Small intestine (tissue), 7 donors: ENCODE data around the gene ADORA2A. TPM values are rescaled to one million over a fixed set of nuclear protein-coding genes. Genes with fewer than 3 reads are reported as not detected.
"Not testable (repeated sequence)": the region's sequence is repeated elsewhere in the genome, so short reads cannot be mapped to it uniquely, and the experiment has no call there.

Experiments
- DNase-seq, 2 donors: peaks; one replicate each; pipeline versions ENCODE4 v3.0.0 to v3.0.0-alpha.2; 2013
- FAIRE-seq: peaks from 2 replicates; lab custom pipeline; 2012; peaks lifted over from hg19 to GRCh38; lab: Jason Lieb, UNC
- H3K27ac ChIP-seq, 3 donors: one replicate each; pipeline ENCODE4 v1.5.1; 2013; ENCODE audit warnings: low read length in 2 of 3, mild to moderate bottlenecking in 2 of 3, control low read depth in 1 of 3, inconsistent platforms in 1 of 3, low read depth in 1 of 3, moderate library complexity in 1 of 3
- H3K27me3 ChIP-seq, 3 donors: one replicate each; pipeline ENCODE4 v1.6.1; 2013; ENCODE audit warnings: low read length in 3 of 3, inconsistent platforms in 1 of 3; ENCODE audit not compliant: control insufficient read depth in 3 of 3, insufficient read depth in 3 of 3
- H3K36me3 ChIP-seq, 3 donors: one replicate each; pipeline ENCODE4 v1.6.1; 2013; ENCODE audit warnings: low read length in 3 of 3, inconsistent platforms in 1 of 3, low read depth in 1 of 3, mild to moderate bottlenecking in 1 of 3, moderate library complexity in 1 of 3; ENCODE audit not compliant: control insufficient read depth in 3 of 3, insufficient read depth in 2 of 3
- H3K4me1 ChIP-seq, 3 donors: one replicate each; pipeline ENCODE4 v1.6.1; 2013; ENCODE audit warnings: low read length in 2 of 3, inconsistent platforms in 1 of 3, low read depth in 1 of 3, mild to moderate bottlenecking in 1 of 3, moderate library complexity in 1 of 3; ENCODE audit not compliant: control insufficient read depth in 3 of 3, insufficient read depth in 2 of 3
- H3K4me3 ChIP-seq, 3 donors: one replicate each; pipeline ENCODE4 v1.5.1; 2013; ENCODE audit warnings: low read length in 3 of 3, control low read depth in 1 of 3, inconsistent platforms in 1 of 3, low read depth in 1 of 3, mild to moderate bottlenecking in 1 of 3, moderate library complexity in 1 of 3
- H3K9me3 ChIP-seq, 2 donors: one replicate each; pipeline ENCODE4 v1.6.1; 2013; ENCODE audit warnings: low read depth in 1 of 2, low read length in 1 of 2; ENCODE audit not compliant: control insufficient read depth in 2 of 2, insufficient read depth in 1 of 2
- WGBS, 3 donors: extraction: QIAGEN DNeasy Blood & Tissue Kit; methylation state at CpG; one replicate each; pipeline ENCODE4 v1.1.7; 2013; 5-methylcytosine and 5-hydroxymethylcytosine counted together
- polyA plus RNA-seq, 4 donors: library from polyadenylated mRNA; stranded (reverse) in 3 of 4; unstranded in 1 of 4; fragments of 200-250 nt in 3 of 4; fragments of 120-200 nt in 1 of 4; gene quantifications; one replicate each; pipeline versions ENCODE4 v1.2.1 to v1.2.3, GENCODE V29; 2013
- donor health status: healthy with polysubstance abuse.
- donor health status: control.
- donor health status: control.
- donor health status: Bipolar disorder and iron deficiency.
- donor health status: healthy.

The ADORA2A gene
- polyA plus RNA-seq, 4 donors, result 0.67 to 9.0 (median 2.5) TPM

GRCh38 chr22:24481641-24482040, 54.2 kb downstream of the ADORA2A start:
- 56 to 64% (median 60%) methylated on average over 1 of the region's 1 CpG for WGBS, 3 donors
- no peaks in the 10 kb centered on the region for H3K27me3 ChIP-seq
- no peaks in the 10 kb centered on the region for H3K36me3 ChIP-seq
- peaks cover 0 to 4% (median 0%) of the 10 kb centered on the region in 3 donors for H3K4me1 ChIP-seq
- H3K27ac ChIP-seq, result no peak overlapping the region
- H3K9me3 ChIP-seq, result no peaks in the 10 kb centered on the region
- DNase-seq (no peak), FAIRE-seq (no peak)
- no peak overlapping the region for H3K4me3 ChIP-seq

- H3K27me3 ChIP-seq, result no peaks in the 10 kb centered on the region
- peak in 1 of 2 donors; percentile 21 for DNase-seq
- FAIRE-seq, result no peak
- no peaks in the 10 kb centered on the region for H3K36me3 ChIP-seq
- peaks cover 0 to 4% (median 0%) of the 10 kb centered on the region in 3 donors for H3K4me1 ChIP-seq
- H3K27ac ChIP-seq, result no peak overlapping the region
- H3K4me3 ChIP-seq, result no peak overlapping the region
- WGBS, 3 donors, result 35 to 46% (median 45%) methylated on average over 3 of the region's 3 CpGs
- no peaks in the 10 kb centered on the region for H3K9me3 ChIP-seq
Observed at GRCh38 chr22:24482575-24482974, 55.2 kb downstream of the ADORA2A start.

- peaks cover 0 to 4% (median 0%) of the 10 kb centered on the region in 3 donors for H3K4me1 ChIP-seq
- no peak for FAIRE-seq
Observed at GRCh38 chr22:24482998-24483397, 55.6 kb downstream of the ADORA2A start.

GRCh38 chr22:24483976-24484545, 56.7 kb downstream of the ADORA2A start:
- H3K4me3 ChIP-seq, result no peak overlapping the region
- DNase-seq (no peak), FAIRE-seq (no peak)
- 77 to 92% (median 89%) methylated on average over 5 of the region's 5 CpGs for WGBS, 3 donors
- no peaks in the 10 kb centered on the region for H3K9me3 ChIP-seq
- H3K27ac ChIP-seq, result no peak overlapping the region
- H3K4me1 ChIP-seq, result peaks cover 0 to 4% (median 0%) of the 10 kb centered on the region in 3 donors
- no peaks in the 10 kb centered on the region for H3K27me3 ChIP-seq
- H3K36me3 ChIP-seq, result no peaks in the 10 kb centered on the region

More at GRCh38 chr22:24482998-24483397, 55.6 kb downstream of the ADORA2A start:
- DNase-seq, result no peak
- no peaks in the 10 kb centered on the region for H3K36me3 ChIP-seq
- H3K4me3 ChIP-seq, result no peak overlapping the region
- no peak overlapping the region for H3K27ac ChIP-seq
- H3K27me3 ChIP-seq, result no peaks in the 10 kb centered on the region
- 14 to 46% (median 30%) methylated on average over 2 of the region's 2 CpGs for WGBS, 3 donors
- H3K9me3 ChIP-seq, result no peaks in the 10 kb centered on the region

- 95% methylated on average over 4 of the region's 4 CpGs for WGBS, 3 donors
- no peaks in the 10 kb centered on the region for H3K27me3 ChIP-seq
- DNase-seq, result no peak
- no peaks in the 10 kb centered on the region for H3K36me3 ChIP-seq
- H3K4me3 ChIP-seq, result no peak overlapping the region
- no peak for FAIRE-seq
- H3K4me1 ChIP-seq, result peaks cover 0 to 4% (median 0%) of the 10 kb centered on the region in 3 donors
- H3K27ac ChIP-seq, result no peak overlapping the region
- no peaks in the 10 kb centered on the region for H3K9me3 ChIP-seq
Observed at GRCh38 chr22:24485170-24485569, 57.8 kb downstream of the ADORA2A start.

- FAIRE-seq (no peak), DNase-seq (no peak)
- H3K4me3 ChIP-seq, result no peak overlapping the region
- H3K4me1 ChIP-seq, result peaks cover 0 to 4% (median 0%) of the 10 kb centered on the region in 3 donors
- WGBS, 3 donors, result 60 to 70% (median 66%) methylated on average over 3 of the region's 3 CpGs
- H3K27me3 ChIP-seq, result no peaks in the 10 kb centered on the region
- no peak overlapping the region for H3K27ac ChIP-seq
- no peaks in the 10 kb centered on the region for H3K36me3 ChIP-seq
- no peaks in the 10 kb centered on the region for H3K9me3 ChIP-seq
Observed at GRCh38 chr22:24485608-24486007, 58.2 kb downstream of the ADORA2A start.

- FAIRE-seq (no peak), DNase-seq (no peak)
- H3K4me3 ChIP-seq, result no peak overlapping the region
- H3K9me3 ChIP-seq, result no peaks in the 10 kb centered on the region
- no peak overlapping the region for H3K27ac ChIP-seq
- H3K4me1 ChIP-seq, result peaks cover 0 to 4% (median 0%) of the 10 kb centered on the region in 3 donors
- H3K27me3 ChIP-seq, result no peaks in the 10 kb centered on the region
- H3K36me3 ChIP-seq, result peaks cover 0 to 3% (median 0%) of the 10 kb centered on the region in 3 donors
- WGBS, 3 donors, result 69 to 85% (median 73%) methylated on average over 2 of the region's 2 CpGs
Observed at GRCh38 chr22:24486501-24486921, 59.1 kb downstream of the ADORA2A start.

- H3K9me3 ChIP-seq, result no peaks in the 10 kb centered on the region
- DNase-seq (no peak), FAIRE-seq (no peak)
- H3K27ac ChIP-seq, result no peak overlapping the region
- H3K4me1 ChIP-seq, result peaks cover 0 to 2% (median 0%) of the 10 kb centered on the region in 3 donors
- H3K36me3 ChIP-seq, result peaks cover 0 to 3% (median 0%) of the 10 kb centered on the region in 3 donors
- H3K4me3 ChIP-seq, result no peak overlapping the region
- WGBS, 3 donors, result 55 to 72% (median 70%) methylated on average over 2 of the region's 2 CpGs
- H3K27me3 ChIP-seq, result peaks cover 0 to 4% (median 0%) of the 10 kb centered on the region in 3 donors
Observed at GRCh38 chr22:24489011-24489410, 61.6 kb downstream of the ADORA2A start.

GRCh38 chr22:24489434-24489833, 62.0 kb downstream of the ADORA2A start:
- not testable (repeated sequence) for H3K36me3 ChIP-seq, H3K27me3 ChIP-seq, H3K4me3 ChIP-seq, DNase-seq, H3K9me3 ChIP-seq, FAIRE-seq, H3K27ac ChIP-seq, H3K4me1 ChIP-seq
- 92 to 100% (median 97%) methylated on average over 1 of the region's 1 CpG for WGBS, 3 donors
